ENCODE measurements around the gene GRIK5.

DNA sequence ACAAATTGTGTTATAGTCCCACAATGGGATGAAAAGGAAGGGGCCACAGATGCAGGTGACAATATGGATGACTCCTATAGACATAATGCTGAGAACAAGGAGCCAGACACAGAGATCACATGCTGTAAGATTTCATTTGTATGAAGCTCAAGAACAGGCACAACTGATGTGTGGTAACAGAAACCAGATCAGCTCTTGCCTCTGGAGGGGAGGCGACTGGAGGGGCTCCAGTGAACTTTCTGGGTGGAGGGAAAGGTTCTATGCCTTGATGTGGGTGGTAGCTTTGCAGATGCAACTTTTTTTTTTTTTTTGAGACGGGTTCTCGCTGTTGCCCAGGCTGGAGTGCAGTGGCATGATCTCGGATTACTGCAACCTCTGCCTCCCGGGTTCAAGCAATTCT, 104.9 kb downstream of the GRIK5 start:
- TF ChIP-seq EZH2 (IDR thresholded peaks at IDR 0.05; ENCODE audit: borderline replicate concordance, insufficient read depth, low read length, poor library complexity, severe bottlenecking) (no peak), RAD21 (conservative IDR thresholded peaks at IDR 0.05) (no peak)
- TF ChIP-seq, protein P1, sequence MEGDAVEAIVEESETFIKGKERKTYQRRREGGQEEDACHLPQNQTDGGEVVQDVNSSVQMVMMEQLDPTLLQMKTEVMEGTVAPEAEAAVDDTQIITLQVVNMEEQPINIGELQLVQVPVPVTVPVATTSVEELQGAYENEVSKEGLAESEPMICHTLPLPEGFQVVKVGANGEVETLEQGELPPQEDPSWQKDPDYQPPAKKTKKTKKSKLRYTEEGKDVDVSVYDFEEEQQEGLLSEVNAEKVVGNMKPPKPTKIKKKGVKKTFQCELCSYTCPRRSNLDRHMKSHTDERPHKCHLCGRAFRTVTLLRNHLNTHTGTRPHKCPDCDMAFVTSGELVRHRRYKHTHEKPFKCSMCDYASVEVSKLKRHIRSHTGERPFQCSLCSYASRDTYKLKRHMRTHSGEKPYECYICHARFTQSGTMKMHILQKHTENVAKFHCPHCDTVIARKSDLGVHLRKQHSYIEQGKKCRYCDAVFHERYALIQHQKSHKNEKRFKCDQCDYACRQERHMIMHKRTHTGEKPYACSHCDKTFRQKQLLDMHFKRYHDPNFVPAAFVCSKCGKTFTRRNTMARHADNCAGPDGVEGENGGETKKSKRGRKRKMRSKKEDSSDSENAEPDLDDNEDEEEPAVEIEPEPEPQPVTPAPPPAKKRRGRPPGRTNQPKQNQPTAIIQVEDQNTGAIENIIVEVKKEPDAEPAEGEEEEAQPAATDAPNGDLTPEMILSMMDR (IDR thresholded peaks at IDR 0.05; ENCODE audit: poor library complexity, severe bottlenecking): no peak
